ENCODE data around the gene ZNF362.
A peak's percentile ranks its signal among the peaks of the same experiment; 100 is the strongest.
"Not testable (repeated sequence)": the region's sequence is repeated elsewhere in the genome, so short reads cannot be mapped to it uniquely, and the experiment has no call there.

Gene ZNF362

GRCh38 chr1:33288976-33289857, 32.9 kb downstream of the ZNF362 start:
- no peak for DNase-seq

- DNase-seq = no peak
These were observed 33.5 kb downstream of the ZNF362 start for GRCh38 chr1:33289858-33290154.

- not testable (repeated sequence) for DNase-seq
These were observed 34.3 kb downstream of the ZNF362 start for GRCh38 chr1:33290615-33291014.

GRCh38 chr1:33292726-33293340, 36.5 kb downstream of the ZNF362 start:
- no peak for DNase-seq

- DNase-seq = no peak
These were observed 38.0 kb downstream of the ZNF362 start for GRCh38 chr1:33294071-33295010.

GRCh38 chr1:33295023-33295422, 38.7 kb downstream of the ZNF362 start:
- DNase-seq = no peak

- DNase-seq = peak; percentile 87
These were observed 39.3 kb downstream of the ZNF362 start for GRCh38 chr1:33295450-33296081.

GRCh38 chr1:33296082-33296458, 39.8 kb downstream of the ZNF362 start:
- DNase-seq = no peak

- DNase-seq = no peak
These were observed 40.5 kb downstream of the ZNF362 start for GRCh38 chr1:33296824-33297223.

GRCh38 chr1:33297911-33298622, 41.8 kb downstream of the ZNF362 start:
- no peak for DNase-seq

- peak; percentile 36 for DNase-seq
These were observed 42.5 kb downstream of the ZNF362 start for GRCh38 chr1:33298623-33299277.

GRCh38 chr1:33299461-33300155, 43.3 kb downstream of the ZNF362 start:
- DNase-seq = no peak

- DNase-seq = no peak
These were observed 44.4 kb downstream of the ZNF362 start for GRCh38 chr1:33300673-33301072.

- no peak for DNase-seq
These were observed 45.1 kb downstream of the ZNF362 start for GRCh38 chr1:33301273-33301984.

GRCh38 chr1:33302325-33302724, 46.0 kb downstream of the ZNF362 start:
- DNase-seq = no peak

GRCh38 chr1:33305016-33305415, 48.7 kb downstream of the ZNF362 start:
- no peak for DNase-seq

- no peak for DNase-seq
These were observed 49.7 kb downstream of the ZNF362 start for GRCh38 chr1:33305816-33306652.

GRCh38 chr1:33306653-33307493, 50.6 kb downstream of the ZNF362 start:
- no peak for DNase-seq

- no peak for DNase-seq
These were observed 51.2 kb downstream of the ZNF362 start for GRCh38 chr1:33307494-33307864.
